Trophoblast cell (in vitro differentiated cells and primary cell): ENCODE results near the gene SLC1A5.
"Not testable (repeated sequence)": the region's sequence is repeated elsewhere in the genome, so short reads cannot be mapped to it uniquely, and the experiment has no call there.

Source experiments
- DNase-seq, 2 donors: peaks; one replicate each; pipeline ENCODE4 v3.0.0-alpha.2; 2016
- H2AFZ ChIP-seq: 2 replicates; pipeline ENCODE4 v1.6.1; 2013; ENCODE audit warnings: low read length, moderate library complexity, mild to moderate bottlenecking; ENCODE audit not compliant: insufficient read depth, poor library complexity
- H2AK5ac ChIP-seq: 2 replicates; pipeline ENCODE4 v1.6.1; 2013; ENCODE audit warnings: mild to moderate bottlenecking, low read length
- H2BK120ac ChIP-seq: 2 replicates; pipeline ENCODE4 v1.6.1; 2013; ENCODE audit warnings: low read length, mild to moderate bottlenecking, moderate library complexity; ENCODE audit not compliant: insufficient read depth, poor library complexity
- H2BK12ac ChIP-seq: 2 replicates; pipeline ENCODE4 v1.6.1; 2013; ENCODE audit warnings: mild to moderate bottlenecking, low read length, moderate library complexity
- H2BK5ac ChIP-seq: 2 replicates; pipeline ENCODE4 v1.6.1; 2013; ENCODE audit warnings: low read length, low read depth, moderate library complexity, mild to moderate bottlenecking; ENCODE audit not compliant: poor library complexity
- H3K14ac ChIP-seq: 2 replicates; pipeline ENCODE4 v1.6.1; 2013; ENCODE audit warnings: mild to moderate bottlenecking, low read length
- H3K18ac ChIP-seq: 2 replicates; pipeline ENCODE4 v1.6.1; 2013; ENCODE audit warnings: mild to moderate bottlenecking, low read length
- H3K23ac ChIP-seq: 2 replicates; pipeline ENCODE4 v1.6.1; 2013; ENCODE audit warnings: low read length
- H3K27ac ChIP-seq: 2 replicates; pipeline ENCODE4 v1.5.1; 2013; ENCODE audit warnings: low read depth, mild to moderate bottlenecking, inconsistent platforms, low read length, moderate library complexity
- H3K27me3 ChIP-seq: 2 replicates; pipeline ENCODE4 v1.6.1; 2013; ENCODE audit warnings: inconsistent platforms, mild to moderate bottlenecking, low read length, moderate library complexity; ENCODE audit not compliant: insufficient read depth
- H3K36me3 ChIP-seq, 2 experiments: 1 replicate in 1 of 2; 2 replicates in 1 of 2; pipeline ENCODE4 v1.6.1; 2013; ENCODE audit warnings: low read length in 2 of 2, mild to moderate bottlenecking in 2 of 2, moderate library complexity in 1 of 2; ENCODE audit not compliant: insufficient read depth in 2 of 2, control insufficient read depth in 1 of 2
- H3K4ac ChIP-seq: 2 replicates; pipeline ENCODE4 v1.6.1; 2013; ENCODE audit warnings: low read depth, mild to moderate bottlenecking, low read length, moderate library complexity
- H3K4me1 ChIP-seq, 2 experiments: 1 replicate in 1 of 2; 2 replicates in 1 of 2; pipeline ENCODE4 v1.6.1; 2013; ENCODE audit warnings: low read length in 2 of 2, mild to moderate bottlenecking in 2 of 2, moderate library complexity in 1 of 2; ENCODE audit not compliant: insufficient read depth in 2 of 2, control insufficient read depth in 1 of 2
- H3K4me2 ChIP-seq: 2 replicates; pipeline ENCODE4 v1.6.1; 2013; ENCODE audit warnings: inconsistent platforms, mild to moderate bottlenecking, low read length, moderate library complexity
- H3K4me3 ChIP-seq: 2 replicates; pipeline ENCODE4 v1.5.1; 2013; ENCODE audit warnings: mild to moderate bottlenecking, low read depth, low read length, inconsistent platforms
- H3K79me1 ChIP-seq: one replicate; pipeline ENCODE4 v1.6.1; 2013; ENCODE audit warnings: low read length
- H3K79me2 ChIP-seq: 2 replicates; pipeline ENCODE4 v1.6.1; 2013; ENCODE audit warnings: low read length, mild to moderate bottlenecking; ENCODE audit not compliant: control insufficient read depth, insufficient read depth, poor library complexity
- H3K9ac ChIP-seq: 2 replicates; pipeline ENCODE4 v1.6.1; 2013; ENCODE audit warnings: mild to moderate bottlenecking, low read length
- H3K9me3 ChIP-seq: 2 replicates; pipeline ENCODE4 v1.6.1; 2013; ENCODE audit warnings: low read depth, mild to moderate bottlenecking, control low read depth, inconsistent platforms, low read length; ENCODE audit not compliant: insufficient read depth
- H4K12ac ChIP-seq: 2 replicates; pipeline ENCODE4 v1.6.1; 2013; ENCODE audit warnings: low read depth, mild to moderate bottlenecking, low read length, moderate library complexity
- H4K8ac ChIP-seq: 2 replicates; pipeline ENCODE4 v1.6.1; 2013; ENCODE audit warnings: low read depth, mild to moderate bottlenecking, low read length, moderate library complexity
- H4K91ac ChIP-seq: one replicate; pipeline ENCODE4 v1.6.1; 2013; ENCODE audit warnings: low read depth, mild to moderate bottlenecking, low read length, moderate library complexity
- WGBS: extraction: QIAGEN DNeasy Blood & Tissue Kit; methylation state at CpG from one replicate; pipeline ENCODE4 v1.1.7; 2013; ENCODE audit warnings: missing lambda C conversion rate; ENCODE audit not compliant: insufficient read length, insufficient coverage; ENCODE audit errors: extremely low coverage; 5-methylcytosine and 5-hydroxymethylcytosine counted together

SLC1A5 gene

GRCh38 chr19:46764817-46765291 lies 23.5 kb downstream of the SLC1A5 start:
- no peaks in the 10 kb centered on the region for H3K27me3 ChIP-seq
- H3K9ac ChIP-seq = no peak overlapping the region
- H3K27ac ChIP-seq = no peak overlapping the region
- no peak overlapping the region for H2AFZ ChIP-seq
- no peak overlapping the region for H3K4ac ChIP-seq
- no peaks in the 10 kb centered on the region for H3K79me1 ChIP-seq
- WGBS = no CpG with 5 or more reads among the region's 11 CpGs
- no peaks in the 10 kb centered on the region for H3K4me1 ChIP-seq
- no peak overlapping the region for H4K91ac ChIP-seq
- H3K14ac ChIP-seq = no peak overlapping the region
- DNase-seq = no peak
- H3K79me2 ChIP-seq = no peaks in the 10 kb centered on the region
- H3K18ac ChIP-seq = no peak overlapping the region
- no peak overlapping the region for H4K12ac ChIP-seq
- no peak overlapping the region for H3K23ac ChIP-seq
- H2BK5ac ChIP-seq = no peak overlapping the region
- H3K4me3 ChIP-seq = no peak overlapping the region
- no peak overlapping the region for H4K8ac ChIP-seq
- no peak overlapping the region for H2BK120ac ChIP-seq
- H3K4me2 ChIP-seq = no peak overlapping the region
- no peak overlapping the region for H2AK5ac ChIP-seq
- H3K9me3 ChIP-seq = peaks cover 3% of the 10 kb centered on the region
- H2BK12ac ChIP-seq = no peak overlapping the region
- no peaks in the 10 kb centered on the region for H3K36me3 ChIP-seq

GRCh38 chr19:46762245-46762890 lies 26.0 kb downstream of the SLC1A5 start:
- Histone ChIP-seq H3K27ac (no peak overlapping the region), H3K79me2 (no peaks in the 10 kb centered on the region), H3K4me2 (no peak overlapping the region), H3K27me3 (no peaks in the 10 kb centered on the region), H4K91ac (no peak overlapping the region), H3K4me1 (no peaks in the 10 kb centered on the region), H2BK120ac (no peak overlapping the region), H2AFZ (no peak overlapping the region), H4K8ac (no peak overlapping the region), H3K18ac (no peak overlapping the region), H2AK5ac (no peak overlapping the region), H3K4me3 (no peak overlapping the region), H3K36me3 (peaks cover 3 to 4% of the 10 kb centered on the region in 2 experiments), H3K9ac (no peak overlapping the region), H3K9me3 (peaks cover 3% of the 10 kb centered on the region), H3K23ac (no peak overlapping the region), H2BK12ac (no peak overlapping the region), H2BK5ac (no peak overlapping the region), H3K4ac (no peak overlapping the region), H3K14ac (no peak overlapping the region), H3K79me1 (no peaks in the 10 kb centered on the region), H4K12ac (no peak overlapping the region)
- no CpG with 5 or more reads among the region's 6 CpGs for WGBS
- DNase-seq = no peak

- H4K8ac ChIP-seq = no peak overlapping the region
- no peak overlapping the region for H2BK5ac ChIP-seq
- H3K9ac ChIP-seq = no peak overlapping the region
- no CpG with 5 or more reads among the region's 5 CpGs for WGBS
- H3K4me3 ChIP-seq = no peak overlapping the region
- no peak overlapping the region for H3K14ac ChIP-seq
- H3K18ac ChIP-seq = no peak overlapping the region
- H3K27me3 ChIP-seq = no peaks in the 10 kb centered on the region
- H2BK120ac ChIP-seq = no peak overlapping the region
- peaks cover 10 to 11% of the 10 kb centered on the region in 2 experiments for H3K36me3 ChIP-seq
- H3K79me1 ChIP-seq = no peaks in the 10 kb centered on the region
- no peak overlapping the region for H3K23ac ChIP-seq
- H2AK5ac ChIP-seq = no peak overlapping the region
- no peak overlapping the region for H2AFZ ChIP-seq
- H2BK12ac ChIP-seq = no peak overlapping the region
- H4K91ac ChIP-seq = no peak overlapping the region
- H4K12ac ChIP-seq = no peak overlapping the region
- H3K9me3 ChIP-seq = peaks cover 2% of the 10 kb centered on the region
- H3K4me2 ChIP-seq = no peak overlapping the region
- H3K27ac ChIP-seq = no peak overlapping the region
- H3K4ac ChIP-seq = no peak overlapping the region
- no peaks in the 10 kb centered on the region for H3K4me1 ChIP-seq
- no peaks in the 10 kb centered on the region for H3K79me2 ChIP-seq
- no peak for DNase-seq
Observed at GRCh38 chr19:46761418-46761831, 27.0 kb downstream of the SLC1A5 start.

- H4K91ac ChIP-seq, H3K4me3 ChIP-seq, H4K12ac ChIP-seq, H3K4me1 ChIP-seq, H2AK5ac ChIP-seq, H3K9me3 ChIP-seq, H2BK120ac ChIP-seq, H3K27me3 ChIP-seq, H3K79me1 ChIP-seq, DNase-seq, H3K27ac ChIP-seq, H4K8ac ChIP-seq, H3K14ac ChIP-seq, H3K4ac ChIP-seq, H3K4me2 ChIP-seq, H3K79me2 ChIP-seq, H3K9ac ChIP-seq, H3K23ac ChIP-seq, H3K18ac ChIP-seq, H2AFZ ChIP-seq, H2BK5ac ChIP-seq, H2BK12ac ChIP-seq: not testable (repeated sequence)
- no CpG with 5 or more reads among the region's 4 CpGs for WGBS
- H3K36me3 ChIP-seq = peaks cover 15 to 17% of the 10 kb centered on the region in 2 experiments
Observed at GRCh38 chr19:46760897-46761296, 27.5 kb downstream of the SLC1A5 start.
